ENCODE results near the gene TRAF6.

Gene TRAF6

DNA sequence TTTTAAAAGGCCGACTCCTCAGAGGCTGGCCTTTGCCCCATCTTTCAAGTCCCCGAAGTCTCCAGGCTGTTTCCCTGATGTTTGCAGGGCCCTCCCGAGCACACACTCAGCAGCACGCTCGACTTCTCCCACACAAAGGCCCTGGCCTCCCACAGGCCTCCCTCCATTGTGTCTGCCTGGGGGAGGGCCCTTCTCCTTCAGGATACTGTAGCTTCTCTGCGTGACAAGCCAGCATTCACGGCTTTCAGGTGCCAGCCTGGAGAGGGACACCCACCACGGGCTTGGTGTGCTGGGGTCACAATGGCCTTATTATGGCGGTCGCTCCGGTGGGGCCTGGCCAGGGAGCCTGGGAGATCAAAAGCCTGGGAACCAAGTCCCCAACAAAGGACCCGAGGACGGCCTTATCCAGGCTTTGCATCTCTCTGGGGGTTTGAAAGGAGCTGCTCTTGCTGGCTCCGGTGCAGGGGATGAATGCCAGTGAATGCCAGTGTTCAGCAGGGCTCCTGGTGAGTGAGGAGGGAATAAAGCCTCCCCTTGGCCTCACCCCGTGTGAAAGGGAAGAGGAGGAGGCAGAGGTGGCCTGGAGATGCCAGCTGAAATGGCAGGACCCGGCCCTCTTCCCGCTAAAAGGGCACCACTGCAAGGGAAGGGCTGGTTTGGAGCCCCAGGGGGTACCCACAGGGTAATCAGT lies 55.0 kb downstream of the TRAF6 start:
- no peaks in the 10 kb centered on the region for H3K27me3 ChIP-seq (replicated peaks; ENCODE audit: control insufficient read depth, insufficient read depth, low read length)
- no peaks in the 10 kb centered on the region for H3K36me3 ChIP-seq (ENCODE audit: control insufficient read depth, insufficient read depth, low read length)
- H3K4me3 ChIP-seq (replicated peaks; ENCODE audit: low read depth, low read length) = no peak overlapping the region
- no peak for DNase-seq (ENCODE audit: extremely low read depth, insufficient read length)
- TF ChIP-seq, protein P1, sequence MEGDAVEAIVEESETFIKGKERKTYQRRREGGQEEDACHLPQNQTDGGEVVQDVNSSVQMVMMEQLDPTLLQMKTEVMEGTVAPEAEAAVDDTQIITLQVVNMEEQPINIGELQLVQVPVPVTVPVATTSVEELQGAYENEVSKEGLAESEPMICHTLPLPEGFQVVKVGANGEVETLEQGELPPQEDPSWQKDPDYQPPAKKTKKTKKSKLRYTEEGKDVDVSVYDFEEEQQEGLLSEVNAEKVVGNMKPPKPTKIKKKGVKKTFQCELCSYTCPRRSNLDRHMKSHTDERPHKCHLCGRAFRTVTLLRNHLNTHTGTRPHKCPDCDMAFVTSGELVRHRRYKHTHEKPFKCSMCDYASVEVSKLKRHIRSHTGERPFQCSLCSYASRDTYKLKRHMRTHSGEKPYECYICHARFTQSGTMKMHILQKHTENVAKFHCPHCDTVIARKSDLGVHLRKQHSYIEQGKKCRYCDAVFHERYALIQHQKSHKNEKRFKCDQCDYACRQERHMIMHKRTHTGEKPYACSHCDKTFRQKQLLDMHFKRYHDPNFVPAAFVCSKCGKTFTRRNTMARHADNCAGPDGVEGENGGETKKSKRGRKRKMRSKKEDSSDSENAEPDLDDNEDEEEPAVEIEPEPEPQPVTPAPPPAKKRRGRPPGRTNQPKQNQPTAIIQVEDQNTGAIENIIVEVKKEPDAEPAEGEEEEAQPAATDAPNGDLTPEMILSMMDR (IDR thresholded peaks at IDR 0.05; ENCODE audit: insufficient read depth, low read length, poor library complexity, severe bottlenecking) = no peak

DNA sequence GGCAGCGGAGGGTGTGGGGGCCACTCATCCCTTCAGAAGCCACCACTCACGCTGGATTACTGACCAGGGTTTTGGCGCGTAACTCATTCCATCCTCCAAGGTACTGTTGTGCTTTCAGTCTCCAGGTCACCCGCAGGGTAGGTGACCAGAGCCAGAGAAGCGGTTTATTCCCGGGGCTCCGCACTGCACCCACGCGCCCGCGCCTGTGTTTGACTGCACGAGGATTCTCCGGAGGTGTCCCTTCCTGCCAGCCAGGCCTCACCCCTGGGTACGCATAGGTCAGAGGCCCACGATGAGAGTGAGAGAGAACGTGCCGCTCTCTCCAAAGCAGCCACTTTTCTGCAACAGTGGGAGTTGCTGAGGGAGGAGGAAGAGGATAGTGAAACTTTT lies 55.5 kb downstream of the TRAF6 start:
- no peaks in the 10 kb centered on the region for H3K27me3 ChIP-seq (replicated peaks; ENCODE audit: control insufficient read depth, insufficient read depth, low read length)
- TF ChIP-seq, protein P1 (IDR thresholded peaks at IDR 0.05; ENCODE audit: insufficient read depth, low read length, poor library complexity, severe bottlenecking) = no peak
- H3K4me3 ChIP-seq (replicated peaks; ENCODE audit: low read depth, low read length) = no peak overlapping the region
- no peak for DNase-seq (ENCODE audit: extremely low read depth, insufficient read length)
- no peaks in the 10 kb centered on the region for H3K36me3 ChIP-seq (ENCODE audit: control insufficient read depth, insufficient read depth, low read length)

DNA sequence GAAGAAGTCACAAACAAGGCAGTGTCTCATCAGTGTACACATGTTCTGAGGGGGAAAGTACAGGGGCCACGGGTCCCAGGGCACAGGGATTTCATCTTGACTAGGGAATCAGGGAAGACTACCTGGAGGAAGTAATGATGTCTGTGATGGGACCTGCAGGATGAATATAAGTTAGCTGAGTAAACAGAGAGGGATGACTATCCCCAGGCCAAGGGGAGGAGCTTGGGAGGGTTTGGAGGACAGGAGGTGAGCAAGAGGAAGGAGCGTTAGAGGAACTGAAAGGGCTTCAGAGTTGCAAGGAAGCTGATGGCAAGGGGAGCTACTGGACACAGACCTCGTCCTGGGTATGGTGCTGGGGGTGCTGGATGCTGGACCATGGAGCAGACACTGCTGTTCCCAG lies 56.4 kb downstream of the TRAF6 start:
- Histone ChIP-seq H3K36me3 (ENCODE audit: control insufficient read depth, insufficient read depth, low read length) (no peaks in the 10 kb centered on the region), H3K27me3 (replicated peaks; ENCODE audit: control insufficient read depth, insufficient read depth, low read length) (no peaks in the 10 kb centered on the region), H3K4me3 (replicated peaks; ENCODE audit: low read depth, low read length) (no peak overlapping the region)
- TF ChIP-seq, protein P1 (IDR thresholded peaks at IDR 0.05; ENCODE audit: insufficient read depth, low read length, poor library complexity, severe bottlenecking) = no peak
- DNase-seq (ENCODE audit: extremely low read depth, insufficient read length) = no peak

DNA sequence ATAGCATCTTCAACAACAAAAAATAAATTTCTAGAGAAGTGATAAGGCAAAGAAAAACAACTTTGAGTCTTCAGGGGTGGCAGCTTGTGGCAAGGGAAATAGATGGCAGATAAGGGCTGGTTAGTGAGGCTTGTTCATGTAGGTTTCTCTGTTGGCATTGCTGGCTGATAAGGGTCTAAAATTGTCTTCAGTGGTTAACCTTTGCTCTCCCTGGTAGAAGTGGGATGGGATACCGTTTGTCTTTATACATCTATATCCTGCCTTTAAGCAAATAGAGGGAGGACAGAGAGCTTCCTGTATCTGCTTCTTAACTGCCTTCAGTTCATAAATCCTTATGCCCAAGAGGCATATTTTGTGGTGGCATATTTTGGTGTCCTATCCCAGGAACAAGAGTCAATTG lies 57.1 kb downstream of the TRAF6 start:
- no peak for DNase-seq (ENCODE audit: extremely low read depth, insufficient read length)
- Histone ChIP-seq H3K27me3 (replicated peaks; ENCODE audit: control insufficient read depth, insufficient read depth, low read length) (no peaks in the 10 kb centered on the region), H3K36me3 (ENCODE audit: control insufficient read depth, insufficient read depth, low read length) (no peaks in the 10 kb centered on the region), H3K4me3 (replicated peaks; ENCODE audit: low read depth, low read length) (no peak overlapping the region)
- TF ChIP-seq, protein P1 (IDR thresholded peaks at IDR 0.05; ENCODE audit: insufficient read depth, low read length, poor library complexity, severe bottlenecking) = no peak

DNA sequence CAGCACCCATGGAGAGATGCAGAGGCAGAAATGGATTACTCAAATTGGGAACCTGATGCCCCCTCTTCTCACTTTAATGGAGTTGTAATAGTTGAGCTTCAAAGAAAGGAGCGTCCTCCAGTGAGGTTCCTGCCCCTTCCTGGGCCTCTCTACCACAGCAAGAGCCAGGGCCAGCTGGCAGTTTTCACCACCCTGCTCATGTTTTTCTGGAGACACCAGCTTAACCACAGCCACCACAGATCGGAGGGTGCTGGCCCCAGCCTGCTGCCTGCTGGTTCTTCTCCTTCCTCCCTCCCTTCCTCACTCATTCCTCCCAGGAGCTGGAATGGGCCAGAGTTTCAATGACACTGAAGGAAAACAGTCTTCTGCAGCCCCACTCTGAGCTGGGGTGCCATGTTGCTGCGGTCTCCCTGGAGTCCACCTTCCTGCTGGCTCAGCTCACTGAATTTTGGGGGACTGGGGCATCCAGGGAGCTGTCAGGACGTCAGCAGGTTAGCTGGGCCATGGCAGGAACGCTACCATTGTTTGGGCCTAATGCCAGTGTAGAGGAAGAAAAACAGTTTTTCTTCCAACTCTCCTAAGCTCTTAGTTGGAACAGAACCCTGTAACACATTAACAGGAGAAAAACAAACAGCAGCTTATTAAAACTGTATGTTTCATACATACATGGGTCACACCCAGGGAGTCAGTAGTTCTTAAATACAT lies 57.7 kb downstream of the TRAF6 start:
- Histone ChIP-seq H3K4me3 (replicated peaks; ENCODE audit: low read depth, low read length) (no peak overlapping the region), H3K36me3 (ENCODE audit: control insufficient read depth, insufficient read depth, low read length) (no peaks in the 10 kb centered on the region), H3K27me3 (replicated peaks; ENCODE audit: control insufficient read depth, insufficient read depth, low read length) (no peaks in the 10 kb centered on the region)
- TF ChIP-seq, protein P1 (IDR thresholded peaks at IDR 0.05; ENCODE audit: insufficient read depth, low read length, poor library complexity, severe bottlenecking) = no peak
- no peak for DNase-seq (ENCODE audit: extremely low read depth, insufficient read length)
